ENCODE results near the gene TMEM238. TPM values are rescaled to one million over a fixed set of nuclear protein-coding genes. Genes with fewer than 3 reads are reported as not detected.
"Not testable (repeated sequence)": the region's sequence is repeated elsewhere in the genome, so short reads cannot be mapped to it uniquely, and the experiment has no call there.

TMEM238 gene
- polyA plus RNA-seq, 2 donors: 0.49 to 0.98 TPM

DNA sequence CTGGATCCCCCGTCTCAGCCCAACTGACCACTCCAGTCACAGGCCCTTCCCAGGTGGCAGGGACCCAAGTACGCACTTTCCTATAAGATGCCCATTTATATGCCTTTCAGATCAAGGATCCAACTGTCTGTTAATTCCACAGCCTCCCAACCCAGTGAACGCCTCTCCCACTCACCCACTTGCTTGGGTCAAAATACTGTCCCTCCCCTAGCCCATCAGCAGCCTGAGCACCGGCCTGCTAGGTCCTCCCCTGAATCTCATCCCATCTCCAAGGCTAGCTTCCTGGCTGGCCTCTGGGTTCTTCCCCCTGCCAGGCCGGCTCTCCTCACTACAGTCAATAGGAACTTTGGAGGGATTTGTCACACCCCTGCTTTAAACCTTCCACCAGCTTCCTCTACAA is 21.5 kb upstream of the TMEM238 start:
- no peaks in the 10 kb centered on the region for H3K9me3 ChIP-seq (ENCODE audit: control insufficient read depth in 2 of 2, insufficient read depth in 1 of 2, low read depth in 1 of 2, low read length in 1 of 2)
- H3K4me3 ChIP-seq (ENCODE audit: low read depth in 1 of 2, low read length in 2 of 2): peak overlapping the region in 1 of 2 donors; percentile 76
- no peaks in the 10 kb centered on the region for H3K27me3 ChIP-seq (ENCODE audit: control insufficient read depth in 1 of 2, insufficient read depth in 2 of 2, low read length in 2 of 2)
- peaks cover 5 to 32% of the 10 kb centered on the region in 2 donors for H3K4me1 ChIP-seq (ENCODE audit: control insufficient read depth in 2 of 2, insufficient read depth in 2 of 2, low read length in 1 of 2)
- H3K36me3 ChIP-seq (ENCODE audit: control insufficient read depth in 2 of 2, insufficient read depth in 2 of 2, low read length in 1 of 2): peaks cover 7 to 26% of the 10 kb centered on the region in 2 donors
- no peak overlapping the region for H3K27ac ChIP-seq (ENCODE audit: low read depth in 2 of 2, low read length in 1 of 2)
- 83 to 86% methylated on average over 5 of the region's 5 CpGs for WGBS, 2 donors

DNA sequence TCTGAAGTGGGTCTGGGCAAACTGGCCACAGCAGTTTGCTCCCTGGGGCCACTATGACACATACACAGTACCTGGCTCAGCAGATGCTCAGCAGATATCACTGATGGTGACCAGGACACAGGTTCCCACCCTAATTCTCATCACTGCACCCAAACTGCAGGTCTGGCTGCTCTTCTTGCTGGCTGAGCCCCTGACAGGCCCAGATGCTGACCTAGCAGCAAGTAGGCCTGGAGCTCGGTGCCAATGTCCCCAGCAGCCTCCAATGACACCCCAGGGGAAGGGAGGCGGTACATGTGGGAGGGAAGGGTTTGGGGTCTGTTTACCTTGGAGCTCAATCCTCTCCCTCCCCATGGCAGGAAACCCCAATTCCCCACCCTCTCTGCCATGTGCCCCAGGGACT is 18.4 kb upstream of the TMEM238 start:
- Histone ChIP-seq H3K27ac (ENCODE audit: low read depth in 2 of 2, low read length in 1 of 2) (no peak overlapping the region), H3K9me3 (ENCODE audit: control insufficient read depth in 2 of 2, insufficient read depth in 1 of 2, low read depth in 1 of 2, low read length in 1 of 2) (no peaks in the 10 kb centered on the region), H3K36me3 (ENCODE audit: control insufficient read depth in 2 of 2, insufficient read depth in 2 of 2, low read length in 1 of 2) (peaks cover 7 to 26% of the 10 kb centered on the region in 2 donors), H3K4me3 (ENCODE audit: low read depth in 1 of 2, low read length in 2 of 2) (no peak overlapping the region), H3K4me1 (ENCODE audit: control insufficient read depth in 2 of 2, insufficient read depth in 2 of 2, low read length in 1 of 2) (peaks cover 5 to 30% of the 10 kb centered on the region in 2 donors), H3K27me3 (ENCODE audit: control insufficient read depth in 1 of 2, insufficient read depth in 2 of 2, low read length in 2 of 2) (no peaks in the 10 kb centered on the region)
- WGBS, 2 donors: 74 to 83% methylated on average over 2 of the region's 2 CpGs

DNA sequence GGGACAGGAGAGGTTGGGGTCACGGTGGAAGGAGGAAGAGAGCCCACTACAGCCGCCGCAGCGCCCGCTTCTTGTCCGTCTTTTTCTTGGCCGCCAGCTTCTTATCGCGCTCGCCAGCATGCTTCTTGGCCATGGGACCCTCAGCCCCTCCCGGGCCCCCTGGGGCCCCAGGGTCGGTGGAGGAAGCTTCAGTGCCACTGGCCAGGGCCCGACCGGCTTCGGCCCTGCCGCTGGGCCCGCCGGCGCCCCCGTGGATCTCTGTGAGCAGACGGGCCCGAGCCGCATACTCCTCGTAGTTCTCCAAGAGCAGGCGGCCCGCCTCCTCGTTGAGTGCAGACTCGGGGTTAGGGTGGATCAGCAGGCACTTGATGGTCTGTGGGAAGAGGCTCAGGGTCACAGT is 17.3 kb upstream of the TMEM238 start:
- not testable (repeated sequence) for H3K4me3 ChIP-seq (ENCODE audit: low read depth in 1 of 2, low read length in 2 of 2); H3K27me3 ChIP-seq (ENCODE audit: control insufficient read depth in 1 of 2, insufficient read depth in 2 of 2, low read length in 2 of 2); H3K27ac ChIP-seq (ENCODE audit: low read depth in 2 of 2, low read length in 1 of 2); H3K9me3 ChIP-seq (ENCODE audit: control insufficient read depth in 2 of 2, insufficient read depth in 1 of 2, low read depth in 1 of 2, low read length in 1 of 2)
- Histone ChIP-seq H3K36me3 (ENCODE audit: control insufficient read depth in 2 of 2, insufficient read depth in 2 of 2, low read length in 1 of 2) (peaks cover 7 to 26% of the 10 kb centered on the region in 2 donors), H3K4me1 (ENCODE audit: control insufficient read depth in 2 of 2, insufficient read depth in 2 of 2, low read length in 1 of 2) (peaks cover 5 to 25% of the 10 kb centered on the region in 2 donors)
- WGBS, 2 donors: 87 to 91% methylated on average over 13 to 23 of the region's 28 CpGs

DNA sequence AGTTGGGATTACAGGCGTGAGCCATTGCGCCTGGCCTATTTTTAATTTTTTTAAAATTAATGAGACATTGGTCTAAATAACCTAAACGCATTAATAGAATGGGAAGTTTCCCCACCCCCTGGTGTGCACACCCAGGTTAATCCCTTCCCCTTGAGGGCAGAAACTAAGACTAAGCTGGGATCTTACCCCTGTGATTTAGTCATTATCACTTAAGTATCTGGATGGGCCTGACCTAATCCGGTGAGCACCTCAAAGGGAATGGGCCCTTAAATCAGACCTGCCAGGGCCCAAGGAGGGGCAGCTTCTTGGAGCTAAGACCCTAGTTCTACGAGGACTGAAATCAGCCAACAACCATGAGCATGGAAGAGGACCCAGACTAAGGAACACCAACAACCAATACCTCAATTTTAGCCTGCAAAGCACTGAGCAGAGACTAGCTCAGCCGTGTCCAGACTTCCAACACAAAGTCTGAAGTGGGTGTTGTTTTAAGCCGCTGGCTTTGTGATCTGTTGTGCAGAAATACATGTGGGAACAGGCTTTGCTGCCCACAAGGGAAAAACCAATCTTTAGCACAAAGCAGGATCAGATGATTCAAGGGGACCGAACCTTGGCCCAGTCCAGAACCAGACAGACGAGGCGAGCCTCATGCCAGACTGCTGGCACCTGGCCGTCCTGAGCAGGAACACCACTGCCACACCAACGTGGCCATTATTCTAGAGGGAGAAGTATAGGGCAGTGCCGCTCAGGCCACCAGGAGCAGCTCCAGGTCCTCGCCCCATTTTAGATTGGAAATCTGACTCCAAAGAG is 16.4 kb upstream of the TMEM238 start:
- Histone ChIP-seq H3K27ac (ENCODE audit: low read depth in 2 of 2, low read length in 1 of 2) (peak overlapping the region; percentile 76 to 77), H3K4me1 (ENCODE audit: control insufficient read depth in 2 of 2, insufficient read depth in 2 of 2, low read length in 1 of 2) (peaks cover 2 to 16% of the 10 kb centered on the region in 2 donors), H3K27me3 (ENCODE audit: control insufficient read depth in 1 of 2, insufficient read depth in 2 of 2, low read length in 2 of 2) (no peaks in the 10 kb centered on the region), H3K4me3 (ENCODE audit: low read depth in 1 of 2, low read length in 2 of 2) (no peak overlapping the region), H3K9me3 (ENCODE audit: control insufficient read depth in 2 of 2, insufficient read depth in 1 of 2, low read depth in 1 of 2, low read length in 1 of 2) (no peaks in the 10 kb centered on the region), H3K36me3 (ENCODE audit: control insufficient read depth in 2 of 2, insufficient read depth in 2 of 2, low read length in 1 of 2) (peaks cover 7 to 24% of the 10 kb centered on the region in 2 donors)
- WGBS, 2 donors: 50 to 67% methylated on average over 14 of the region's 14 CpGs

DNA sequence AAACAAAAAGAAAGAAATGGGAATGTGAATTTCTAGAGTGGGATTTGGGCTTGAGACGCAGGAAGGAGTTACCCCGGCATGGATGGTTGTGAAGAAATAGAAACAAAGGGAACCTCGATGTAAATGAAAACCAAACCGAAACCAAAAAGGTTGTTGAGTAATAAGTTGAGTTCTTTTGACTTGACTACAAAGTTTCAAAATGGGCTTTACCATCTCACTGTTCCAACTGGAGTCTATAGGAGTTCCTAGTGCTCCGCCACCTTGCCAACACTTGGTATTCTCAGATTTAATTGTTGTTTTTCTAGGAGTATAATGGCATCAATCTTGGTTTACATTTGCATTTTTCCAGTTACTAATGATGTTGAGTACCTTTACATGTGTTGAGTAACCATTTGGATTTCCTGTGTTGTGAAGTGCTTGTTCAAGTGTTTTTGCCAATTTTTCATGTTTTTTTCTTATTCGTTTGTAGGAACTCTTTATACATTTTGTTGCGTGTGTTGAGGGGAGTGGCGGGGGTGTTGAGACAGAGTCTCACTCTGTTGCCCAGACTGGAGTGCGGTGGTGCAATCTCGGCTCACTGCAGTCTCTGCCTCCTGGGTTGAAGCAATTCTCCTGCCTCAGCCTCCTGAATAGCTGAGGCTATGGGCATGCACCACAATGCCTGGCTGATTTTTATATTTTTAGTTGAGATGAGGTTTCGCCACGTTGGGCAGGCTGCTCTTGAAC is 14.3 kb upstream of the TMEM238 start:
- Histone ChIP-seq H3K36me3 (ENCODE audit: control insufficient read depth in 2 of 2, insufficient read depth in 2 of 2, low read length in 1 of 2) (peaks cover 7 to 15% of the 10 kb centered on the region in 2 donors), H3K9me3 (ENCODE audit: control insufficient read depth in 2 of 2, insufficient read depth in 1 of 2, low read depth in 1 of 2, low read length in 1 of 2) (no peaks in the 10 kb centered on the region), H3K27ac (ENCODE audit: low read depth in 2 of 2, low read length in 1 of 2) (no peak overlapping the region), H3K4me1 (ENCODE audit: control insufficient read depth in 2 of 2, insufficient read depth in 2 of 2, low read length in 1 of 2) (peaks cover 2 to 14% of the 10 kb centered on the region in 2 donors), H3K4me3 (ENCODE audit: low read depth in 1 of 2, low read length in 2 of 2) (no peak overlapping the region), H3K27me3 (ENCODE audit: control insufficient read depth in 1 of 2, insufficient read depth in 2 of 2, low read length in 2 of 2) (no peaks in the 10 kb centered on the region)
- 81 to 82% methylated on average over 12 of the region's 12 CpGs for WGBS, 2 donors

DNA sequence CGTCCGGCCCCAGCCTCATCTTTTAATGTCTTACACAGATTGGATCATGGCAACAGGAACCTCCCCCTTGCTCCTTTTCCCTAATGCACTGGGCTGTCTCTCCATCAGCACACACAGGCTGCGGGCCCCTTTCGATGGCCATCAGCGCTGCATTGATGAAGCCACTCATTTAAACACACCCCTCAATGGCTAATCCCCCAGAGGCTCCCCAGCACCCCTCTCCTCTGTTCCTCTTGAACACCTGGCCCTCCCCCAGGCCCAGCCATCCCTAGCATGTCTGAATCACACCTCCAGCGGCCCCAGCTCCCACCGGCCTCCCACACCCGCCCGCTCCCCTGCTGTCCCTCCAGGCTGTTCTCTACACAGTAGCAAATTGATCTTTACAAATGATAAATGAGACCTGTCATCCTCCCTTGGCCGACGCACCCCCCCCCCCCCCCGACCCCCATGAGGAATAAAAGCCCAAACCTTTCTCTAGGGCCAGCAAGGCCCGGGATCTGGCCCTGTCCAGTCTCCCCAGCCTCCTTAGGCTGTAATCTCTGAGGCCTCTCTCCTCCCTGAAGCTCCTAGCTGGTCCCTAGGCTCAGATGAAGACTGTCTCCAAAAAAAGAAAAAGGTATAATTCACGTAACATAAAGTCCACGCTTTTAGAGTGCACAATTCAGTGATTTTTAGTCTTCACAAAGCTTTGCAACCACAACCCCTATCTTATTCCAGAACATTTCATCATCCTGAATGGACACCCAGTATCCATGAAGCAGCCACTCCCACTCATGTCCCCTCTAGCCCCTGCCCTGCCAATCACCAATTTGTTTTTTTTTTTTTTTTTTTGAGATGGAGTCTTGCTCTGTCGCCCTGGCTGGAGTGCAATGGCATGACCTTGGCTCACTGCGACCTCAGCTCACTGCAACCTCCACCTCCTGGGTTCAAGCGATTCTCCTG is 9.0 kb upstream of the TMEM238 start:
- Histone ChIP-seq H3K9me3 (ENCODE audit: control insufficient read depth in 2 of 2, insufficient read depth in 1 of 2, low read depth in 1 of 2, low read length in 1 of 2) (no peaks in the 10 kb centered on the region), H3K27me3 (ENCODE audit: control insufficient read depth in 1 of 2, insufficient read depth in 2 of 2, low read length in 2 of 2) (no peaks in the 10 kb centered on the region), H3K4me3 (ENCODE audit: low read depth in 1 of 2, low read length in 2 of 2) (no peak overlapping the region), H3K36me3 (ENCODE audit: control insufficient read depth in 2 of 2, insufficient read depth in 2 of 2, low read length in 1 of 2) (peaks cover 8 to 19% of the 10 kb centered on the region in 2 donors), H3K27ac (ENCODE audit: low read depth in 2 of 2, low read length in 1 of 2) (peak overlapping the region in 1 of 2 donors; percentile 15), H3K4me1 (ENCODE audit: control insufficient read depth in 2 of 2, insufficient read depth in 2 of 2, low read length in 1 of 2) (peaks cover 6 to 15% of the 10 kb centered on the region in 2 donors)
- WGBS, 2 donors: 67 to 69% methylated on average over 18 of the region's 18 CpGs

DNA sequence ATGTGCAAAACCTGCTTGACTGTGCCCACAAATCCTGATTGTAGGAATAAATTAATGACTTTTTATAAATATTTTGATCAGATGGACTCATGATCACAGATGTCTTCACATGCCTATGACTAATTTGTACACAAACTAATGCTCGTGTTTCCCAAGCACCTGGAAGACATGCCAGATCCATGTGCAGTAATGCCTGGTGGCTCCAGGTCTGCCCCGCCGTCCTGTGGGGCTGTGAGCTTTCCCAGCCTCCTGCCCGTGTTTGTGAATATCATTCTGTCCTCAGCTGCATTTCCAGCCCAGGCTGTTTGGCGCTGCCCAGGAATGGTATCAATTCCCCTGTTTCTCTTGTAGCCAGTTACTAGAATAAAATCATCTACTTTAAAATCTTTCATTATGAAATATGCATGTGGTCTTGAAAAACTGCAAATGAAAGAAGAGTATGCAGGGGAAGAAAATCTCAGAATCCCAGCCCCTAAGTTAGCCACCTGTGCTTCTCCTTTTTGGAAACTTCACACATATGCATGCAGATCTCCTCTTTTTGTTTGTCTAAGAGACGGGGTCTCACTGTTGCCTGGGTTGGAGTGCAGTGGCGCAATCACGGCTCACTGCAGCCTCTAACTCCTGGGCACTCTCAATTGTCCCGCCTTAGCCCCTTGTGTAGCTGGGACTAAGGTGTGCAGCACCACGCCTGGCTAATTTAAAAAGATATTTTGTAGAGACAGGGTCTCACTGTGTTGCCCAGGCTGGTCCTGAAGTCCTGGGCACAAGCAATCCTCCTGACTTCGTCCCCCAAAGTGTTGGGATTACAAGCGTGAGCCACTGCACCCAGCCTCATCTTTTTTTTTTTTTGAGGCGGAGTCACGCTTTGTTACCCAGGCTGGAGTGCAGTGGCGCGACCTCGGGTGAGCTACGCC is 7.9 kb upstream of the TMEM238 start:
- Histone ChIP-seq H3K36me3 (ENCODE audit: control insufficient read depth in 2 of 2, insufficient read depth in 2 of 2, low read length in 1 of 2) (peaks cover 14 to 29% of the 10 kb centered on the region in 2 donors), H3K27ac (ENCODE audit: low read depth in 2 of 2, low read length in 1 of 2) (no peak overlapping the region), H3K9me3 (ENCODE audit: control insufficient read depth in 2 of 2, insufficient read depth in 1 of 2, low read depth in 1 of 2, low read length in 1 of 2) (no peaks in the 10 kb centered on the region), H3K4me3 (ENCODE audit: low read depth in 1 of 2, low read length in 2 of 2) (no peak overlapping the region), H3K4me1 (ENCODE audit: control insufficient read depth in 2 of 2, insufficient read depth in 2 of 2, low read length in 1 of 2) (peaks cover 13 to 25% of the 10 kb centered on the region in 2 donors), H3K27me3 (ENCODE audit: control insufficient read depth in 1 of 2, insufficient read depth in 2 of 2, low read length in 2 of 2) (no peaks in the 10 kb centered on the region)
- 72 to 76% methylated on average over 18 of the region's 18 CpGs for WGBS, 2 donors

DNA sequence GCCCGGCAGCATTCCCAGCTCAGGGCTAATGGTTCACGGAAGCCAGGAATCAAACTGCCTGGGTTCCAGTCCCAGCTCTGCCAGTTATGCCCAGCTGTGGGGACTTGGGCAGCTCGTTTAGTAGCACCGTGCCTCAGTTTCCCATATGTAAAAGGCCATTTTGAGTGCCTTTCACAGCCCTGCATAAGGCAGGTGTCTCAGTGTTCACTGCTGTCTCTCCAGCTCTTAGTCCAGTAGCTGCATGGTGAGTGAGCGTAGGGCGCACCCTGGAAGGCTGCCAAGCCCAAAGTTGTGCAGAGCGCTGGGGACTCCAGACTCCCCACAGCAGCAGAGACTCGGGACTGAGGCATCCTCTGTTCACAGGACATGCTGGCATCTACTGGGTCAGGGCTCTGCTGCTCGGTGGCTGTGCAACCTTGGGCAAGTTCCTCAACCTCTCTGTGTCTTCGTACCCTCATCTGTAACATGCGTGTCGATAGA is 7.1 kb upstream of the TMEM238 start:
- Histone ChIP-seq H3K27me3 (ENCODE audit: control insufficient read depth in 1 of 2, insufficient read depth in 2 of 2, low read length in 2 of 2) (no peaks in the 10 kb centered on the region), H3K4me1 (ENCODE audit: control insufficient read depth in 2 of 2, insufficient read depth in 2 of 2, low read length in 1 of 2) (peaks cover 13 to 25% of the 10 kb centered on the region in 2 donors), H3K27ac (ENCODE audit: low read depth in 2 of 2, low read length in 1 of 2) (no peak overlapping the region), H3K36me3 (ENCODE audit: control insufficient read depth in 2 of 2, insufficient read depth in 2 of 2, low read length in 1 of 2) (peaks cover 14 to 31% of the 10 kb centered on the region in 2 donors), H3K4me3 (ENCODE audit: low read depth in 1 of 2, low read length in 2 of 2) (no peak overlapping the region), H3K9me3 (ENCODE audit: control insufficient read depth in 2 of 2, insufficient read depth in 1 of 2, low read depth in 1 of 2, low read length in 1 of 2) (no peaks in the 10 kb centered on the region)
- 73 to 80% methylated on average over 12 of the region's 12 CpGs for WGBS, 2 donors
